Measurements from ENCODE around the gene MPI.
A peak's percentile ranks its signal among the peaks of the same experiment; 100 is the strongest.
"Not testable (repeated sequence)": the region's sequence is repeated elsewhere in the genome, so short reads cannot be mapped to it uniquely, and the experiment has no call there.

The MPI gene

DNA sequence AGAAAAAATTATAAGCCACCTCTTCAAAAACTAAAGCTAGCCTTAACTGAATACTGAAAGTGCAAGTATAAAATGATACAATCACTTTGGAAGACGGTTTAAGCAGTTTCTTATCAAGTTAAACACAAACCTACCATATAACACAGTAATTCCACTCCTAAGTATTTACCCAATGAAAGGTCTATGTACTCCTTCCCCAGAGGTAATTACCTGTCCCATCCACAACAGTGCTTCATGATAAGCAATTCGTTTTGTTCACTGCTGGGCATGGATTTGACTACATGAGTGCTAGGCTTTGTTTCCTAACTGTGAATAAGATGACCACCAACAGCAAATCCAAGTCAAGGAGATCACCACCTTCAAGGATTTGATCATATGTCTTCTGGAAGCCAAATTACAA lies 43.7 kb downstream of the MPI start:
- no peak for DNase-seq (ENCODE audit: low read depth)

DNA sequence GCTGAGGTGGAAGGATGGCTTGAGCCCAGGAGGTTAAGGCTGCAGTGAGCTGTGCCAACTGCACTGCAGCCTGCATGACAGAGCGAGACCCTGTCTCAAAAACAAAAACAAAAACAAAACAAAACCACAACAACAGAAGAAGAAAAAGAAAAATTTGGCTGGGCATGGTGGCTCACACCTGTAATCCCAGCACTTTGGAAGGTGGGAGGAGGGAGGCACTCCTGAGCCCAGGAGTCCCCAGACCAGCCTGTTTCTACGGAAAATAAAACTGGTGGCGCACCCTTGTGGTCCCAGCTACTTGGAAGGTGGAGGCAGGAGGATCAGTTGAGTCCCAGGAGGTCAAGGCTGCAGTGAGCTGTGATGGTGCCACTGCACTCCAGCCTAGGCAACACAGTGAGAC lies 45.4 kb downstream of the MPI start:
- not testable (repeated sequence) for DNase-seq (ENCODE audit: low read depth)

DNA sequence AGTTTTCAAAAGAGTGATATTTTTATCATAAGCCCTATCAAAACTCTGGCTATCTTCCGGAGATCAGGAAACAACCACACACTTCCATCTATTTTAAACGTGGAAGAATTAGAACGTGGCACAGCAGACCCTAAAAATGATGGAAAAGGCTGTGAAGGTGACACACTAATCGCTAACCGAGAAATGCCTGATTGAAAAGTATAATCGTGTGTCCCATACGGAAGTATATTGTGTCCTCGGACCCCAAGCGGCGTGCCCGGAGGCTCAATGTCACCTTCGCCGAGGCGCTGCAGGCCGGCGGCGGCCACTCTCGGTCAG lies 47.4 kb downstream of the MPI start:
- DNase-seq (ENCODE audit: low read depth) = no peak

DNA sequence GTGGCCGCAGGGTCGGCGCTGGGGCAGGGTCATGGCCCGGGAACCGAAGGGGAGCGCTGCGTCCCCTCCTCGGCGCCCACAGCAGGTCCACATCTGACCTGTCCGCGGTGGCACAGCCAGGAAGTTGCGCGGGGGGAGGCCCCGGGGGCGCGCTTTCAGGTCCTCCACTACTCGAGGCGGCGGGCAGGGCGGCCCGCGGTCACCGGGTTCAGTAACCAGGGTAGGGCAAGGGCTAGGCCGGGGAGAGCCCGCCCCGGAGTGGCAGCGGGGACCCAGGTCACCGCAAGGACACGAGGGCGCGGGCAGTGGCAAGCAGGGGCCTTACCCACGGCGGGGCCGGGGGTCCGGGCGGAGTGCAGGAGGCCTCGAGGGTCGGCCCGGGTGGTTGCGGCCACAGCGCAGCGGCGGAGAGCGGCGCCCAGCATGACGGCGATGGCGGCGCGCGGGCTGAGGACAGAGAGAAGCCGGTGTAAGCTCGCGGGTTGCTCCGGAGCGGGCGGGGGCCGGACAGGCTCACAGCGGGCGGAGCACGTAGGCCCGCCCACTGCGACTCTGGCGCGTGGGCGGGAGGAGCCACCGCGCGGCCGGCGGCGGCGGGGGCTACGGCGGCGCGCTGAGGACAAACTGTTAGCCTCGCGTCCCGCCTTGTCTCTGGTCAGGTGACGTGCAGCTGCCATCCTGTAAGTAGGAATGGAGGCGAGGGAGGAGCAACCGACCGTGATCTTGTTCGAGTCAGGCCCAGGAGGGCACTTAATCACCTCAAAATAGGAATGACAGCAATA lies 47.9 kb downstream of the MPI start, which contains the start of gene COX5A:
Gene COX5A (minus strand): TSS at position 484 of the 782 bp plus-strand sequence. CDS start 59 bp downstream, at position 425.
- DNase-seq (ENCODE audit: low read depth) = peak; percentile 96

DNA sequence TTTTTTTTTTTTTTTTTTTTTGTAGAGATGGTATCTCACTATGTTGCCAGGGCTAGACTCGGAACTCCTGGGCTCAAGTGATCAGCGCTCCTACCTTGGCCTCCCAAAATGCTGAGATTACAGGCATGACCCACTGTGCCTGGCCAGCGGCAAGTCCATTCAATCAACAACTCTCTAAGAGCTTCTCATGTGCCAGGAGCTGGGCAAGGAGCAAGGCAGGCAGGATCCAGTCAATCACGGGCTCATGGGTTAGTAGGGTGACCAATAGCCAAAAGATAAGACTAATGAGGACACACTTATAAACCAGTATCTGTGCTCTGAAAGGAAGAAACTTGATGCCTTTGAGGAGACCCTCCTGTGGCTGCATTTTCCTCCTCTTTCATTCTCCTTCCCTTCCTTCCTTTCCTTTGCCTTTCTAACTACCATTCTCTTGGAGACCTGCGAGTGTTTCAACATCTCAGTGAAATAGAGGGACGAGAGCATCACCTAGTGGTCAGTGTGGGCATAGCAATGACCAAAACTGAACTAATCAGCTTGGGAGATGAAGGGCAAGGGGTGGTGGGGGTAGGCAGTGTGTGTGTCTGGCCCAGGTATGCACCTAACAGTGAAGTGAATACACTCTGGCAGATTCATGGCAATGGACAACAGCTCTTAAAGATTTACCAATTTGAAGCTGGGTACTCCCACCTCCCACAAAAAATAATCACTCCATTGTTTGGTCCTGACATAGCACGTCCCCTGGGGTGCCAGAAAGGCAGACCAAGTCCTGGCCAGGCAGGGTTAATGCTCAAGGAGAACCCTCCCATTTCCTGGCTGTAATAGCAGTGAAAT lies 60.5 kb downstream of the MPI start:
- peak; percentile 49 for DNase-seq (ENCODE audit: low read depth)

DNA sequence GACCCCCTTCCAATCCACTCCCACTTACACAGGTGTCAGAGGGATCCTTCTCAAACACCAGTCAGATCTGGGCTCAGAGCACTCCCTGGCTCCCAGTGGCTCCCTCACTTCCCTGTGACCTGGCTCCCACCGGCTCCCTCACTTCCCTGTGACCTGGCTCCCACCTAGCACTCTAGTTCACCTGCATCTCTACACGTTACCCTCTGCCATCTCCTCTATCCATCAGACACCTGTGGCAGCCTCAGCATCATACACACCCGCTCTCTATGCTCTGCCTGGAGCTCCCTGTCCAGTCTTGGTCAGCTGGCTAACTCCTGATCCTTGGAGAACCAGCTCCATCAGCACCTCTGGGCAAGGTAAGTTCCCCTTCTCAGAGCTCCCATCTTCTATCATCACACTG lies 61.2 kb downstream of the MPI start:
- DNase-seq (ENCODE audit: low read depth) = no peak

All from fibroblast of gingiva (primary cell).